IMR-90 (cell line): ENCODE measurements around the gene ROR2. TPM values are rescaled to one million over a fixed set of nuclear protein-coding genes. Genes with fewer than 3 reads are reported as not detected.

Experiments
- ATAC-seq: fragments of 200-7000 bp; cut with Tn5 transposase; 2 replicates; pipeline ENCODE4 v1.9.1; 2020; ENCODE audit warnings: low read depth, mild to moderate bottlenecking, moderate library complexity
- BruUV-seq: library from RNA; stranded (reverse); fragments of 400-500 nt; replicated peaks from 2 replicates; lab custom pipeline; 2021; lab: Mats Ljungman, UMichigan
- CTCF ChIA-PET: fragments of 300-600 bp; formaldehyde crosslinking; extraction: SDS; loops from one replicate; lab custom pipeline; 2021; ENCODE audit warnings: antibody characterized with exemption; lab: Yijun Ruan, JAX
- POLR2A ChIA-PET: fragments of 300-600 bp; sonication (Branson Sonifier 250); formaldehyde crosslinking; loops from one replicate; lab custom pipeline; 2022; ENCODE audit warnings: antibody characterized with exemption; ENCODE audit not compliant: unreplicated experiment; lab: Charles Lee
- DNase-seq: peaks from one replicate; pipeline ENCODE4 v3.0.0; 2013
- H2AFZ ChIP-seq: replicated peaks from 2 replicates; pipeline ENCODE3; 2013; ENCODE audit warnings: low read length, mild to moderate bottlenecking; ENCODE audit not compliant: poor library complexity
- H2AK5ac ChIP-seq: 2 replicates; pipeline ENCODE4 v1.6.1; 2013; ENCODE audit warnings: low read depth, low read length, inconsistent platforms
- H2AK9ac ChIP-seq: replicated peaks from 2 replicates; pipeline ENCODE3; 2013; ENCODE audit warnings: mild to moderate bottlenecking, low read depth, low read length, moderate library complexity; ENCODE audit not compliant: poor library complexity
- H2BK120ac ChIP-seq: 2 replicates; pipeline ENCODE4 v1.6.1; 2013; ENCODE audit warnings: low read depth, low read length, inconsistent platforms
- H2BK15ac ChIP-seq: 3 replicates; pipeline ENCODE4 v1.6.1; 2013; ENCODE audit warnings: low read depth, low read length, inconsistent platforms
- H2BK20ac ChIP-seq: 2 replicates; pipeline ENCODE4 v1.6.1; 2013; ENCODE audit warnings: low read depth, mild to moderate bottlenecking, inconsistent platforms, low read length, moderate library complexity
- H2BK5ac ChIP-seq: 2 replicates; pipeline ENCODE4 v1.6.1; 2013; ENCODE audit warnings: mild to moderate bottlenecking, low read depth, low read length, inconsistent platforms; ENCODE audit not compliant: poor library complexity, severe bottlenecking
- H3K14ac ChIP-seq: replicated peaks from 2 replicates; pipeline ENCODE4 v1.6.1; 2013; ENCODE audit warnings: low read depth, low read length, inconsistent platforms
- H3K18ac ChIP-seq: 2 replicates; pipeline ENCODE4 v1.6.1; 2013; ENCODE audit warnings: low read depth, low read length, control low read depth
- H3K23ac ChIP-seq: 2 replicates; pipeline ENCODE4 v1.6.1; 2013; ENCODE audit warnings: low read depth, low read length, inconsistent platforms
- H3K27ac ChIP-seq: 2 replicates; pipeline ENCODE4 v1.5.1; 2013; ENCODE audit warnings: mild to moderate bottlenecking, control low read depth, low read length; ENCODE audit not compliant: insufficient read depth
- H3K27me3 ChIP-seq: 2 replicates; pipeline ENCODE4 v1.6.1; 2013; ENCODE audit warnings: low read length; ENCODE audit not compliant: control insufficient read depth, insufficient read depth
- H3K36me3 ChIP-seq: 2 replicates; pipeline ENCODE4 v1.6.1; 2013; ENCODE audit warnings: low read length, mixed read lengths; ENCODE audit not compliant: control insufficient read depth, insufficient read depth
- H3K4ac ChIP-seq: 2 replicates; pipeline ENCODE4 v1.6.1; 2013; ENCODE audit warnings: low read depth, low read length, inconsistent platforms
- H3K4me1 ChIP-seq: 2 replicates; pipeline ENCODE4 v1.6.1; 2013; ENCODE audit warnings: low read length, mixed read lengths; ENCODE audit not compliant: control insufficient read depth, insufficient read depth
- H3K4me2 ChIP-seq: 2 replicates; pipeline ENCODE4 v1.6.1; 2013; ENCODE audit warnings: low read depth, mild to moderate bottlenecking, control low read depth, low read length, moderate library complexity
- H3K4me3 ChIP-seq: 2 replicates; pipeline ENCODE4 v1.5.1; 2013; ENCODE audit warnings: low read depth, mild to moderate bottlenecking, control low read depth, low read length, moderate library complexity; ENCODE audit not compliant: insufficient read depth
- H3K56ac ChIP-seq: 2 replicates; pipeline ENCODE4 v1.6.1; 2013; ENCODE audit warnings: low read length, inconsistent platforms; ENCODE audit not compliant: insufficient read depth; ENCODE audit errors: extremely low read depth
- H3K79me1 ChIP-seq, 2 experiments: 2 replicates each; pipeline ENCODE4 v1.6.1; 2013; ENCODE audit warnings: low read length in 2 of 2, inconsistent platforms in 1 of 2, low read depth in 1 of 2
- H3K9ac ChIP-seq: 2 replicates; pipeline ENCODE4 v1.6.1; 2013; ENCODE audit warnings: low read depth, low read length, control low read depth
- H3K9me1 ChIP-seq: 2 replicates; pipeline ENCODE4 v1.6.1; 2013; ENCODE audit warnings: low read length, inconsistent platforms; ENCODE audit not compliant: insufficient read depth
- H3K9me3 ChIP-seq: 2 replicates; pipeline ENCODE4 v1.6.1; 2013; ENCODE audit warnings: low read length; ENCODE audit not compliant: control insufficient read depth, insufficient read depth
- H4K20me1 ChIP-seq: 2 replicates; pipeline ENCODE4 v1.6.1; 2013; ENCODE audit warnings: low read length, inconsistent platforms; ENCODE audit not compliant: insufficient read depth
- H4K5ac ChIP-seq: 2 replicates; pipeline ENCODE4 v1.6.1; 2013; ENCODE audit warnings: mild to moderate bottlenecking, low read depth, low read length, control low read depth
- H4K8ac ChIP-seq, 2 experiments: 2 replicates each; pipeline ENCODE4 v1.6.1; 2013; ENCODE audit warnings: low read depth in 2 of 2, low read length in 2 of 2, control low read depth in 1 of 2, inconsistent platforms in 1 of 2
- H4K91ac ChIP-seq: 2 replicates; pipeline ENCODE4 v1.6.1; 2013; ENCODE audit warnings: low read depth, low read length, inconsistent platforms; ENCODE audit not compliant: insufficient read depth
- CHD1 ChIP-seq: IDR thresholded peaks from 2 replicates; pipeline ENCODE4 v1.6.1; 2012; ENCODE audit warnings: low read depth, low read length, improper control_type of control experiment
- FOS ChIP-seq: fragments of 150-350 bp; IDR thresholded peaks from 2 replicates; pipeline ENCODE4 v1.6.1; 2016; ENCODE audit warnings: low read depth, low read length
- MAFK ChIP-seq: IDR thresholded peaks from 2 replicates; pipeline ENCODE4 v1.6.1; 2012; ENCODE audit warnings: low read depth, low read length, improper control_type of control experiment
- RAD21 ChIP-seq: IDR thresholded peaks from 2 replicates; pipeline ENCODE4 v1.6.1; 2012; ENCODE audit warnings: low read length, improper control_type of control experiment
- RCOR1 ChIP-seq: IDR thresholded peaks from 2 replicates; pipeline ENCODE4 v1.6.1; 2012; ENCODE audit warnings: mild to moderate bottlenecking, low read length, improper control_type of control experiment; ENCODE audit not compliant: insufficient replicate concordance
- RFX5 ChIP-seq: IDR thresholded peaks from 2 replicates; pipeline ENCODE4 v1.8.0; 2012; ENCODE audit warnings: low read depth, mild to moderate bottlenecking, low read length, moderate library complexity
- dilution Hi-C: fragments of 300-500 bp; cut with HindIII; formaldehyde crosslinking; loops from one replicate; pipeline ENCODE4 v1.14.3; 2018; ENCODE audit warnings: low sequenced_read_pairs; ENCODE audit not compliant: unreplicated experiment
- in situ Hi-C: fragments of 300-500 bp; cut with MboI; formaldehyde crosslinking; loops from 3 replicates; pipeline ENCODE4 v1.14.3; 2019; ENCODE audit warnings: low sequenced_read_pairs, inconsistent platforms, mixed read lengths
- intact Hi-C: fragments of 100-400 bp; cut with micrococcal nuclease; formaldehyde crosslinking; loops from 2 replicates; pipeline ENCODE4 v1.10.0; 2022
- polyA plus RNA-seq, 3 experiments: library from polyadenylated mRNA; depleted of rRNA; stranded (reverse); fragments of >200 nt; gene quantifications; 2 replicates each; pipeline ENCODE4 v1.2.3, GENCODE V29; 2012; ENCODE audit warnings: low replicate concordance in 1 of 3
- total RNA-seq: library from RNA; depleted of rRNA; stranded (reverse); fragments of >200 nt; gene quantifications from 2 replicates; pipeline ENCODE4 v1.2.3, GENCODE V29; 2012
- TF ChIP-seq, protein P1 (sequence below): conservative IDR thresholded peaks from 2 replicates; pipeline ENCODE4 v1.5.1; 2012; ENCODE audit warnings: mild to moderate bottlenecking, low read depth, low read length, improper control_type of control experiment

ROR2 gene
- total and polyA plus RNA-seq, 2 of the 4 experiments (the other 2 are of a cell fraction): 2.3 to 4.8 TPM

DNA sequence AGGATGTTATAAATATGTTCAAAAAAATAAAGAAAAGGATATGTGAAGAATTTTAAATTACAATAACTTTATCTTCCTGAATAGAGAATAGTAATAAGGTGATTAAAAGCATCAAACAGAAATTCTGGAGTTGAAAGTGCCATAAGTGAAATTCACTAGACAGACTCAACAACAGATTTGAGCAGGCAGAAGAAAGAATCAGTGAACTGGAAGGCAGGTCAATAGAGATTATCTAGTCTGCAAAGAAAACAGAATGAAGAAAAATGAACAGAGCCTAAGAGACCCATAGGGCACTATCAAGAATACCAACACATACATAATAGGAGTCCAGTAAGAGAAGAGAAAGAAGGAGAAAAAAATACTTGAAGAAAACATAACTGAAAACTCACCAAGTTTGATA, 162.1 kb downstream of the ROR2 start:
- no peak overlapping the region for H3K9ac ChIP-seq
- no peak overlapping the region for H2BK20ac ChIP-seq
- peaks cover 3% of the 10 kb centered on the region; the same call in 1 of the 2 replicates for H3K36me3 ChIP-seq
- no peak overlapping the region for H3K4ac ChIP-seq
- intact Hi-C loops (no loop called here), dilution Hi-C loops (no loop called here), in situ Hi-C loops (no loop called here)
- H2BK15ac ChIP-seq: no peak overlapping the region
- H2AK5ac ChIP-seq: no peak overlapping the region
- peaks cover 3% of the 10 kb centered on the region for H3K9me1 ChIP-seq
- no peak overlapping the region for H3K27ac ChIP-seq
- TF ChIP-seq, protein P1, sequence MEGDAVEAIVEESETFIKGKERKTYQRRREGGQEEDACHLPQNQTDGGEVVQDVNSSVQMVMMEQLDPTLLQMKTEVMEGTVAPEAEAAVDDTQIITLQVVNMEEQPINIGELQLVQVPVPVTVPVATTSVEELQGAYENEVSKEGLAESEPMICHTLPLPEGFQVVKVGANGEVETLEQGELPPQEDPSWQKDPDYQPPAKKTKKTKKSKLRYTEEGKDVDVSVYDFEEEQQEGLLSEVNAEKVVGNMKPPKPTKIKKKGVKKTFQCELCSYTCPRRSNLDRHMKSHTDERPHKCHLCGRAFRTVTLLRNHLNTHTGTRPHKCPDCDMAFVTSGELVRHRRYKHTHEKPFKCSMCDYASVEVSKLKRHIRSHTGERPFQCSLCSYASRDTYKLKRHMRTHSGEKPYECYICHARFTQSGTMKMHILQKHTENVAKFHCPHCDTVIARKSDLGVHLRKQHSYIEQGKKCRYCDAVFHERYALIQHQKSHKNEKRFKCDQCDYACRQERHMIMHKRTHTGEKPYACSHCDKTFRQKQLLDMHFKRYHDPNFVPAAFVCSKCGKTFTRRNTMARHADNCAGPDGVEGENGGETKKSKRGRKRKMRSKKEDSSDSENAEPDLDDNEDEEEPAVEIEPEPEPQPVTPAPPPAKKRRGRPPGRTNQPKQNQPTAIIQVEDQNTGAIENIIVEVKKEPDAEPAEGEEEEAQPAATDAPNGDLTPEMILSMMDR: no peak
- TF ChIP-seq FOS: no peak
- no peak for TF ChIP-seq MAFK
- TF ChIP-seq RCOR1: no peak
- no peak for TF ChIP-seq RFX5
- TF ChIP-seq CHD1: no peak
- no peak for TF ChIP-seq RAD21
- no peak overlapping the region for H2AFZ ChIP-seq
- H4K5ac ChIP-seq: no peak overlapping the region
- POLR2A ChIA-PET: no interaction called here
- no peak overlapping the region for H4K8ac ChIP-seq
- H3K9me3 ChIP-seq: peaks cover under 1% of the 10 kb centered on the region
- peaks cover 0 to 3% of the 10 kb centered on the region in 2 experiments; a peak in 1 of 4 replicates for H3K79me1 ChIP-seq
- no peak overlapping the region for H3K14ac ChIP-seq
- H2AK9ac ChIP-seq: no peak overlapping the region
- BruUV-seq: no TSS peak
- no peak overlapping the region for H3K4me3 ChIP-seq
- peaks cover 3% of the 10 kb centered on the region for H4K20me1 ChIP-seq
- no peak for ATAC-seq
- H3K4me1 ChIP-seq: peaks cover 9% of the 10 kb centered on the region
- H3K23ac ChIP-seq: no peak overlapping the region
- no peak overlapping the region for H3K18ac ChIP-seq
- H3K27me3 ChIP-seq: no peaks in the 10 kb centered on the region
- CTCF ChIA-PET: no interaction called here
- no peak overlapping the region for H3K56ac ChIP-seq
- no peak overlapping the region for H4K91ac ChIP-seq
- no peak for DNase-seq
- H3K4me2 ChIP-seq: no peak overlapping the region
- no peak overlapping the region for H2BK120ac ChIP-seq
- no peak overlapping the region for H2BK5ac ChIP-seq
